ENCODE data around the gene BRD1. TPM values are rescaled to one million over a fixed set of nuclear protein-coding genes. Genes with fewer than 3 reads are reported as not detected.

Gene BRD1
- total and polyA plus RNA-seq, 8 donors, result 10.0 to 92.4 (median 30.4) TPM

DNA sequence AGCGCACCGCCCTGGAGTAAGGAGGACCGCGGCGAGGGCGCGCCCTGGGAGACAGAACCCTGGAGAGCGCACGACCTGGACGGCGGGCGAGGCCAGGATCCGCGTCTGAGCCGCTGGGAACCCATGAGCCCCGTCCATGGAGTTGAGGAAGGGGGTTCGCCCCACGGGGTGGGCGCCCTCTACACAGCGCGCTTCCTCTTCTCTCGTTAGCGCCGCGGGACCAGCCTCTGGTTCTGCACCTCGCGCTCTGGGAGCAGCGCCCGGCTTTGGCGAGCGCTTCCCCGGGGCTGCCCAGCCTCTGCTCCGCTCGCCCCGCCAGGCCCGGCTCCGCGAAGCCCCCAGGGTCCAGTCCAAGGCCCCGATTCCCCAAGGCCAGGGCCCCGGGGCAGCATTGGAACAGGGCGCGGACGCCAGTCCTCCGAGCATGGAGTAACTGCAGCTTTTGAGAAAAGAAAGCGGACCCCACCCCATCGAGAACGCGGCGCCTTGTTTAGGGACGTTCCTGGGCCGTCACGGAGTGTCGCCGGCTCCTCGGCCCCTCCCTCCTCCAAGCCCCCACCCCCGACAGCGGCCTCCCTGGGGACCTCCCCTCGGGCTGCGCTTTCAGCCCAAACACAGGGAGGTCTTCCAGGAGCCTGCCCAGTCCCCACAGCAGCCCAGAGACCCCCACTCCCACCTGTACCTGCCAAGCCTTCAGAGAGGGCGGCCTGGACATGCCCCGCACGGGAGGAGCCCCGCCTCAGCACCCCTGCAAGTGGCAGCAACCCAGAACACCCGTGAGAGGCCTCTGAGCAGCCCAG, 56.2 kb downstream of the BRD1 start:
- no peak for DNase-seq
- intact Hi-C loops (cut with DNase I; ENCODE audit: low total_unique reads), result no loop called here
- H3K9me3 ChIP-seq, result peaks cover 0 to 13% (median 12%) of the 10 kb centered on the region in 4 donors
- TF ChIP-seq POLR2AphosphoS5 (IDR thresholded peaks at IDR 0.05) (no peak), EP300 (IDR thresholded peaks at IDR 0.05) (no peak), POLR2A (IDR thresholded peaks at IDR 0.05) (no peak)
- TF ChIP-seq, protein P1, sequence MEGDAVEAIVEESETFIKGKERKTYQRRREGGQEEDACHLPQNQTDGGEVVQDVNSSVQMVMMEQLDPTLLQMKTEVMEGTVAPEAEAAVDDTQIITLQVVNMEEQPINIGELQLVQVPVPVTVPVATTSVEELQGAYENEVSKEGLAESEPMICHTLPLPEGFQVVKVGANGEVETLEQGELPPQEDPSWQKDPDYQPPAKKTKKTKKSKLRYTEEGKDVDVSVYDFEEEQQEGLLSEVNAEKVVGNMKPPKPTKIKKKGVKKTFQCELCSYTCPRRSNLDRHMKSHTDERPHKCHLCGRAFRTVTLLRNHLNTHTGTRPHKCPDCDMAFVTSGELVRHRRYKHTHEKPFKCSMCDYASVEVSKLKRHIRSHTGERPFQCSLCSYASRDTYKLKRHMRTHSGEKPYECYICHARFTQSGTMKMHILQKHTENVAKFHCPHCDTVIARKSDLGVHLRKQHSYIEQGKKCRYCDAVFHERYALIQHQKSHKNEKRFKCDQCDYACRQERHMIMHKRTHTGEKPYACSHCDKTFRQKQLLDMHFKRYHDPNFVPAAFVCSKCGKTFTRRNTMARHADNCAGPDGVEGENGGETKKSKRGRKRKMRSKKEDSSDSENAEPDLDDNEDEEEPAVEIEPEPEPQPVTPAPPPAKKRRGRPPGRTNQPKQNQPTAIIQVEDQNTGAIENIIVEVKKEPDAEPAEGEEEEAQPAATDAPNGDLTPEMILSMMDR (IDR thresholded peaks at IDR 0.05), result no peak
- H3K4me3 ChIP-seq, result no peak overlapping the region
- no peaks in the 10 kb centered on the region for H3K27me3 ChIP-seq
- WGBS, 5 donors, result 59 to 75% (median 67%) methylated on average over 39 to 64 of the region's 64 CpGs
- no peak overlapping the region for H3K27ac ChIP-seq
- peaks cover 37 to 55% (median 51%) of the 10 kb centered on the region in 4 donors for H3K36me3 ChIP-seq
- peaks cover 0 to 9% (median 5%) of the 10 kb centered on the region in 4 donors for H3K4me1 ChIP-seq

DNA sequence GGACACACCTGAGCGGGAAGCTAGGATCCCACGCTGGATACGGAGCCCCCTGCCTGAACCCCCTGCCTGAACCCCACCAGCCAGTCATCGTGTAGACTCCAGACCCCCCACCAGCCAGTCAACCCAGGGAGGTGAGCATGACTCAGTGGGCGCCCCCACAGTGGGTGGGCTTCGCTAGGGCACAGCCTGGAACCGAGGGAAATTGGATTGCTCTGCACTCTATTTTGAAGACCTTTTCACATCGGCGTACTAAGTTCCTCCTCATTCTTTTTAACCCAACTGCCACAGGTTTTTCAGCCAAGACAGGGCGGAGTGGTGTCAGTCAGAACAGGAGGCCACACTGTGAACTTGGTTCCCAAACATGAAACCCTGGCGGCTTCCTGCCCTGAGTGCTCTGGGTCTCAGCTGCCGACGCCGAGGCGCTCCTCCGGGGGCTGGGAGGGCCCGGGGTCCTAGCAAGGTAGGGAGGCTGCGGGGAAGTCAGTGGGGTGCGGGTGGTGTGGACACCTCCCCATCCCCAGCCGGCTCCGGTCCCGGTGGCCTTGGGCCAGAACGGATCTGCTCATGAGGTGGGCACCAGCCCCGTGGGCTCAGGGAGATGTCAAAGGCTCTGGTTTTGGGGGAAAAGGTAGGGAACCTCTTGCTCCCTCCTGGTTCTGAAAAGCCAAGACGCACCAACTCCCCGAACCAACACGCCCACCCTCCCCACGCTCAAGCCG, 57.0 kb downstream of the BRD1 start:
- no peak for DNase-seq
- Histone ChIP-seq H3K27me3 (no peaks in the 10 kb centered on the region), H3K27ac (no peak overlapping the region), H3K4me3 (no peak overlapping the region), H3K9me3 (peaks cover 0 to 21% (median 18%) of the 10 kb centered on the region in 4 donors), H3K4me1 (peaks cover 0 to 9% (median 5%) of the 10 kb centered on the region in 4 donors), H3K36me3 (peaks cover 30 to 48% (median 43%) of the 10 kb centered on the region in 4 donors)
- intact Hi-C loops (cut with DNase I; ENCODE audit: low total_unique reads), result no loop called here
- TF ChIP-seq POLR2AphosphoS5 (IDR thresholded peaks at IDR 0.05) (no peak), EP300 (IDR thresholded peaks at IDR 0.05) (no peak), POLR2A (IDR thresholded peaks at IDR 0.05) (no peak)
- TF ChIP-seq, protein P1 (IDR thresholded peaks at IDR 0.05), result no peak
- 71 to 78% (median 75%) methylated on average over 23 to 29 of the region's 29 CpGs for WGBS, 5 donors

DNA sequence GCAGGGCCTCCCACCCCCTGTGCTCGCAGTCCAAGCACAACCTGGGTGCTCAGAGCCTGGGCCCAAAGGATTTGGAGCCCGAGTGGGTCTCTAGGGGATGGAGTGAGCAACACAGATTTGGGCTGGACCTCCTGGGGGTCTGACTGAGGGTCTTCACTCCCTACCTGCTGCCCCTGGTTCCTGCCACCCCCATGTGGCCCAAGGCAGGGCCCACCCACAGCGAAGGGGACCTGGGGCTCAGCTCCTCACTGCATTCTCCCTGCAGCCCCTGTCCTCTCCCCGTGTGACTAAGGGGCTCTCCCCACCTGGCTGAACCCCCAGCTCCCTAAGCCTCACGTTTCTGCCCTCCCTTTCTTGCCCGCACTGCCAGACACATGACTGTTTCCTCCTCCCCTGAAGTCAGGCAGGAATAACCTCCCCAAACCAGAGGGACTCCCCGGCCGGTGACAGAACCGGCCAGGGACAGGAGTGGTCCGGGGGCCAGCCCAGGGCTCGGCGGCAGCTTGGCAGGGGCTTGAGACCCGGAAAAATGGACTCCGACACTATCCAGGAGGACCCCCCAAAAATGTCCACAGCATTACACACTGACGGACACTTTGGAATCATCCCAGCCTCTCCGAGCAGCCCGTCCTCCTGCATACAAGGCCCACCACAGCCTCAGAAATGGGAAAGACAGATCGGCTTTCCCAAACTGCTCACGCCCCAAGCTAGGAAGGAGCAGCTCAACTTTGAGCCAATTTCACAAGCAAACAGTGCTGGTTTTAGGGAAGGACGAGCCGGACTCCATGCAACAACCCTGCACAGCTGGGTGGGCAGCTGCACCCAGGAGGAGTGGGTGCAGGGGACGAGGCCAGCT, 57.8 kb downstream of the BRD1 start:
- no peak for DNase-seq
- intact Hi-C loops (cut with DNase I; ENCODE audit: low total_unique reads), result no loop called here
- 72 to 80% (median 76%) methylated on average over 14 to 22 of the region's 22 CpGs for WGBS, 5 donors

More for the DNA sequence above, 57.8 kb downstream of the BRD1 start:
- Histone ChIP-seq H3K4me3 (no peak overlapping the region), H3K27ac (no peak overlapping the region), H3K27me3 (no peaks in the 10 kb centered on the region), H3K4me1 (peaks cover 0 to 9% (median 5%) of the 10 kb centered on the region in 4 donors), H3K36me3 (peaks cover 22 to 40% (median 36%) of the 10 kb centered on the region in 4 donors), H3K9me3 (peaks cover 0 to 28% (median 21%) of the 10 kb centered on the region in 4 donors)
- TF ChIP-seq POLR2AphosphoS5 (IDR thresholded peaks at IDR 0.05) (no peak), POLR2A (IDR thresholded peaks at IDR 0.05) (no peak), EP300 (IDR thresholded peaks at IDR 0.05) (no peak)
- TF ChIP-seq, protein P1 (IDR thresholded peaks at IDR 0.05), result no peak
